ENCODE data around the gene MYOCOS. TPM values are rescaled to one million over a fixed set of nuclear protein-coding genes. Genes with fewer than 3 reads are reported as not detected.
"Not testable (repeated sequence)": the region's sequence is repeated elsewhere in the genome, so short reads cannot be mapped to it uniquely, and the experiment has no call there.

MYOCOS gene
- total and polyA plus RNA-seq, 2 of the 4 experiments (the other 2 are of a cell fraction), result not detected

DNA sequence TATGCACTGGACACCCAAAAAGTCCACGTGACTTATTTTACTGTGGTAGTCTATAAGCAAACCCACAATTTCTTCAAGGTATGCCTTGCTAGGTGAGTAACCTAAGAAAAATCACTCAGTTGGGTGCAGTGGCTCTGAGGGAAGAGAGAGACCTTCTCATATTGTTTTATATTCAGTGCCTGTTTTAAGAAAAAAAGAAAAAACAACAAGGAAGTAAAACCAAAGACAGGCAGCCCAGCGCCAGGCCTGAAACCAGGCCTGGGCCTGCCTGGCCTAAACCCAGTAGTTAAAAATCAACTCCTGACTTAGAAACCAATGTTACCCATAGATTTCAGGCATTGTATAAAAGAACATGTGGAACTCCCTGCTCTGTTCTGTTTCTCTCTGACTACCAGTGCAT, 21.7 kb upstream of the MYOCOS start:
- H3K9me1 ChIP-seq (ENCODE audit: insufficient read depth, low read length); intact Hi-C loops (cut with micrococcal nuclease); H3K79me1 ChIP-seq (ENCODE audit: low read depth in 1 of 2, low read length in 2 of 2); H3K4ac ChIP-seq (ENCODE audit: low read depth, low read length); H3K9me3 ChIP-seq (ENCODE audit: control insufficient read depth, insufficient read depth, low read length); H3K23ac ChIP-seq (ENCODE audit: low read depth, low read length); CTCF ChIA-PET; POLR2A ChIA-PET (ENCODE audit: unreplicated experiment); H4K8ac ChIP-seq (ENCODE audit: low read depth in 2 of 2, low read length in 2 of 2); H3K27me3 ChIP-seq (ENCODE audit: control insufficient read depth, insufficient read depth, low read length); H4K91ac ChIP-seq (ENCODE audit: insufficient read depth, low read depth, low read length); H2AK9ac ChIP-seq (replicated peaks; ENCODE audit: low read depth, low read length, poor library complexity); H2AK5ac ChIP-seq (ENCODE audit: low read depth, low read length); ATAC-seq (ENCODE audit: low read depth); H2BK5ac ChIP-seq (ENCODE audit: low read depth, low read length, poor library complexity, severe bottlenecking); H3K4me3 ChIP-seq (ENCODE audit: insufficient read depth, low read depth, low read length); H3K4me2 ChIP-seq (ENCODE audit: low read depth, low read length); H2BK120ac ChIP-seq (ENCODE audit: low read depth, low read length); dilution Hi-C loops (cut with HindIII; ENCODE audit: low sequenced_read_pairs, unreplicated experiment); DNase-seq; BruUV-seq (replicated peaks); H3K27ac ChIP-seq (ENCODE audit: insufficient read depth, low read length); H4K20me1 ChIP-seq (ENCODE audit: insufficient read depth, low read length); H3K14ac ChIP-seq (replicated peaks; ENCODE audit: low read depth, low read length); H3K18ac ChIP-seq (ENCODE audit: low read depth, low read length); in situ Hi-C loops (cut with MboI; ENCODE audit: low sequenced_read_pairs); H2AFZ ChIP-seq (replicated peaks; ENCODE audit: low read length, poor library complexity); H3K56ac ChIP-seq (ENCODE audit: extremely low read depth, insufficient read depth, low read length); H3K9ac ChIP-seq (ENCODE audit: low read depth, low read length); H3K4me1 ChIP-seq (ENCODE audit: control insufficient read depth, insufficient read depth, low read length); H2BK20ac ChIP-seq (ENCODE audit: low read depth, low read length); H2BK15ac ChIP-seq (ENCODE audit: low read depth, low read length); H3K36me3 ChIP-seq (ENCODE audit: control insufficient read depth, insufficient read depth, low read length); H4K5ac ChIP-seq (ENCODE audit: low read depth, low read length): not testable (repeated sequence)
- WGBS, 2 experiments (ENCODE audit: extremely low coverage in 2 of 2, insufficient read length in 1 of 2), result no CpG with 5 or more reads among the region's 2 CpGs

Data from IMR-90 (cell line).